Measurements from ENCODE around the gene RBMS3. TPM values are rescaled to one million over a fixed set of nuclear protein-coding genes. Genes with fewer than 3 reads are reported as not detected.

The RBMS3 gene
- total RNA-seq, 2 donors from 2014 or later = 2.8 to 9.6 TPM

GRCh38 chr3:29565236-29565635 lies 284.4 kb downstream of the RBMS3 start:
- Histone ChIP-seq H3K27me3 (no peaks in the 10 kb centered on the region), H3K4me1 (no peaks in the 10 kb centered on the region), H3K9ac (ENCODE audit: low read depth in 2 of 2, low read length in 2 of 2) (no peak overlapping the region), H3K4me3 (no peak overlapping the region), H3K9me3 (no peaks in the 10 kb centered on the region), H3K36me3 (no peaks in the 10 kb centered on the region), H3K27ac (no peak overlapping the region)
- TF ChIP-seq CTCF (IDR thresholded peaks at IDR 0.05) = no peak
- DNase-seq = no peak
- intact Hi-C loops (cut with DNase I) = no loop called here

GRCh38 chr3:29567501-29567900 lies 286.6 kb downstream of the RBMS3 start:
- Histone ChIP-seq H3K4me1 (no peaks in the 10 kb centered on the region), H3K4me3 (no peak overlapping the region)
- intact Hi-C loops (cut with DNase I) = no loop called here

GRCh38 chr3:29568355-29568754 lies 287.5 kb downstream of the RBMS3 start:
- Histone ChIP-seq H3K27ac (no peak overlapping the region), H3K4me3 (no peak overlapping the region), H3K4me1 (no peaks in the 10 kb centered on the region), H3K36me3 (no peaks in the 10 kb centered on the region), H3K9me3 (no peaks in the 10 kb centered on the region), H3K27me3 (no peaks in the 10 kb centered on the region), H3K9ac (ENCODE audit: low read depth in 2 of 2, low read length in 2 of 2) (no peak overlapping the region)
- DNase-seq = no peak
- intact Hi-C loops (cut with DNase I) = no loop called here
- no peak for TF ChIP-seq CTCF (IDR thresholded peaks at IDR 0.05)

More at GRCh38 chr3:29567501-29567900, 286.6 kb downstream of the RBMS3 start:
- no peak for TF ChIP-seq CTCF (IDR thresholded peaks at IDR 0.05)
- no peaks in the 10 kb centered on the region for H3K36me3 ChIP-seq
- H3K27me3 ChIP-seq = no peaks in the 10 kb centered on the region
- no peaks in the 10 kb centered on the region for H3K9me3 ChIP-seq
- no peak for DNase-seq
- no peak overlapping the region for H3K9ac ChIP-seq (ENCODE audit: low read depth in 2 of 2, low read length in 2 of 2)
- H3K27ac ChIP-seq = no peak overlapping the region

- no peak for TF ChIP-seq CTCF (IDR thresholded peaks at IDR 0.05)
- Histone ChIP-seq H3K4me3 (no peak overlapping the region), H3K27me3 (no peaks in the 10 kb centered on the region), H3K4me1 (no peaks in the 10 kb centered on the region), H3K9me3 (no peaks in the 10 kb centered on the region), H3K27ac (no peak overlapping the region), H3K9ac (ENCODE audit: low read depth in 2 of 2, low read length in 2 of 2) (no peak overlapping the region), H3K36me3 (no peaks in the 10 kb centered on the region)
- intact Hi-C loops (cut with DNase I) = no loop called here
- DNase-seq = no peak
Measured at GRCh38 chr3:29576181-29576580, 295.3 kb downstream of the RBMS3 start.

GRCh38 chr3:29576675-29577074 lies 295.8 kb downstream of the RBMS3 start:
- H3K9me3 ChIP-seq = no peaks in the 10 kb centered on the region
- no peak overlapping the region for H3K9ac ChIP-seq (ENCODE audit: low read depth in 2 of 2, low read length in 2 of 2)
- H3K36me3 ChIP-seq = no peaks in the 10 kb centered on the region
- TF ChIP-seq CTCF (IDR thresholded peaks at IDR 0.05) = no peak
- H3K27ac ChIP-seq = no peak overlapping the region
- no peaks in the 10 kb centered on the region for H3K4me1 ChIP-seq
- H3K27me3 ChIP-seq = no peaks in the 10 kb centered on the region
- no peak overlapping the region for H3K4me3 ChIP-seq
- DNase-seq = no peak
- intact Hi-C loops (cut with DNase I) = no loop called here

GRCh38 chr3:29577250-29577649 lies 296.4 kb downstream of the RBMS3 start:
- H3K9ac ChIP-seq (ENCODE audit: low read depth in 2 of 2, low read length in 2 of 2) = no peak overlapping the region
- H3K4me3 ChIP-seq = no peak overlapping the region
- no peaks in the 10 kb centered on the region for H3K27me3 ChIP-seq
- H3K36me3 ChIP-seq = no peaks in the 10 kb centered on the region
- H3K27ac ChIP-seq = no peak overlapping the region
- TF ChIP-seq CTCF (IDR thresholded peaks at IDR 0.05) = no peak
- H3K9me3 ChIP-seq = no peaks in the 10 kb centered on the region
- no peak for DNase-seq
- no peaks in the 10 kb centered on the region for H3K4me1 ChIP-seq
- intact Hi-C loops (cut with DNase I) = no loop called here

All from colonic mucosa (tissue), 4 donors.